ENCODE data around the gene GPSM3.

DNA sequence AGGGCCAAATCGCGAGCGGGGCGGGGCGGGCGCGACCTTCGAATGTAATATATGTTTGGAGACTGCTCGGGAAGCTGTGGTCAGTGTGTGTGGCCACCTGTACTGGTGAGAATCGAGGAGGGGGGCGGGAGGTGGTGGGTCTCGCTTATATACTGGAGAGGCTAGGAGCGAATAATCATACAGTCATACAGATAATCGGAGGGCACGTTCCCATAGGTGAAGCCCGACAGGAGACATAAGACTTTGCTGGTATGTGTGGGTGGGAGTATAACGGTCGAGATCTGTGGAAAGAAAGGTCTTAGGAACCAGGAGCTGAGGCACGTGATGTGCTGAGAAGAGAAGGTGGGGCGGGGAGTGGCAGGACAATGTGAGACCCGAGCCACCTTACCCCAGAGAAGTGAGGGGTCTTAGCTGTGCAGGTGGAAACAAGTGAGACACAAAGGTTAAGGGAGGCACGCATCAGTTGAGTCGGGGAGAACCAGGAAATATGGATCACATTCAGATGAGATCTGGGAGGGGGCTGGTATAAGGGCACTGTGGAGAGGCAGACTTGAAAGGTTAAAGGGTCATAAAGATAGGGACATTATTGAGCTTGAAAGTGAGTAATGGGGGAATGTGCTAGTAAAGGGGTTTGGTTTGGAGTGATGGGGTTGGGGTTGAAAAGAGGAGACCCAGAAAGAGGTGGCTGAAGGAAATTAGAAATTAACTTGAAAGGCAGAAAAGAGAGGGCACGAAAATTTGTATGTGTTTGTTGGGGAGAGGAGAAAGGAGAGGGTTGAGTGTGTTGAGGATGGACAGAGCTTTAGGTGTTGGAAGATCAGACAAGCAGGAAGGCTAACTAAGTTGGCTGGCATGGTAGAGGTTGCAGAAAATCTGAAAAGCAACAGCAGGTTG, 13.6 kb downstream of the GPSM3 start:
- TF ChIP-seq, protein P1, sequence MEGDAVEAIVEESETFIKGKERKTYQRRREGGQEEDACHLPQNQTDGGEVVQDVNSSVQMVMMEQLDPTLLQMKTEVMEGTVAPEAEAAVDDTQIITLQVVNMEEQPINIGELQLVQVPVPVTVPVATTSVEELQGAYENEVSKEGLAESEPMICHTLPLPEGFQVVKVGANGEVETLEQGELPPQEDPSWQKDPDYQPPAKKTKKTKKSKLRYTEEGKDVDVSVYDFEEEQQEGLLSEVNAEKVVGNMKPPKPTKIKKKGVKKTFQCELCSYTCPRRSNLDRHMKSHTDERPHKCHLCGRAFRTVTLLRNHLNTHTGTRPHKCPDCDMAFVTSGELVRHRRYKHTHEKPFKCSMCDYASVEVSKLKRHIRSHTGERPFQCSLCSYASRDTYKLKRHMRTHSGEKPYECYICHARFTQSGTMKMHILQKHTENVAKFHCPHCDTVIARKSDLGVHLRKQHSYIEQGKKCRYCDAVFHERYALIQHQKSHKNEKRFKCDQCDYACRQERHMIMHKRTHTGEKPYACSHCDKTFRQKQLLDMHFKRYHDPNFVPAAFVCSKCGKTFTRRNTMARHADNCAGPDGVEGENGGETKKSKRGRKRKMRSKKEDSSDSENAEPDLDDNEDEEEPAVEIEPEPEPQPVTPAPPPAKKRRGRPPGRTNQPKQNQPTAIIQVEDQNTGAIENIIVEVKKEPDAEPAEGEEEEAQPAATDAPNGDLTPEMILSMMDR (conservative IDR thresholded peaks at IDR 0.05 in 1 of 2, IDR thresholded peaks at IDR 0.05 in 1 of 2; ENCODE audit: low read depth in 1 of 2, low read length in 2 of 2): no peak
- no peak for TF ChIP-seq EZH2 (IDR thresholded peaks at IDR 0.05; ENCODE audit: low read length, missing control alignments)
